Erythroblast (primary cell): ENCODE data around the gene ZNF22.

ENCODE experiments used
- GATA1 ChIP-seq: IDR thresholded peaks from 2 replicates; pipeline ENCODE4 v1.6.1; 2011; ENCODE audit warnings: low read depth, mild to moderate bottlenecking, control low read depth, low read length, moderate library complexity
- POLR2A ChIP-seq: IDR thresholded peaks from 2 replicates; pipeline ENCODE4 v1.6.1; 2011; ENCODE audit warnings: mild to moderate bottlenecking, low read length

GRCh38 chr10:44968500-44969400, 32.0 kb upstream of the ZNF22 start:
- no peak for TF ChIP-seq POLR2A
- TF ChIP-seq GATA1: no peak
